OCI-M1 (cell line): ENCODE data around the gene ABCD2.
"Not testable (repeated sequence)": the region's sequence is repeated elsewhere in the genome, so short reads cannot be mapped to it uniquely, and the experiment has no call there.

Experiments used
- DNase-seq: peaks from one replicate; lab custom pipeline; 2025; lab: John Stamatoyannopoulos, UW

Gene ABCD2

GRCh38 chr12:39619660-39620433 lies at the start of gene ABCD2:
ABCD2 (minus strand) TSS chr12:39619803; CDS start chr12:39619615, 188 bp downstream.
- peak; percentile 88 for DNase-seq

- no peak for DNase-seq
These were observed 40.5 kb upstream of the ABCD2 start for GRCh38 chr12:39660101-39660500.

- DNase-seq, result no peak
These were observed 27.8 kb upstream of the ABCD2 start for GRCh38 chr12:39647383-39647782.

- DNase-seq, result no peak
These were observed 27.4 kb upstream of the ABCD2 start for GRCh38 chr12:39646963-39647362.

- no peak for DNase-seq
These were observed 23.4 kb upstream of the ABCD2 start for GRCh38 chr12:39643052-39643451.

- no peak for DNase-seq
These were observed 19.2 kb upstream of the ABCD2 start for GRCh38 chr12:39638840-39639239.

- no peak for DNase-seq
These were observed 18.6 kb upstream of the ABCD2 start for GRCh38 chr12:39638178-39638577.

GRCh38 chr12:39632670-39633069 lies 13.1 kb upstream of the ABCD2 start:
- peak; percentile 10 for DNase-seq

- peak; percentile 63 for DNase-seq
These were observed 9.2 kb upstream of the ABCD2 start for GRCh38 chr12:39628836-39629235.

- DNase-seq, result no peak
These were observed 8.3 kb upstream of the ABCD2 start for GRCh38 chr12:39627914-39628313.

GRCh38 chr12:39626033-39626814 lies 6.6 kb upstream of the ABCD2 start:
- DNase-seq, result no peak

GRCh38 chr12:39623919-39624318 lies 4.3 kb upstream of the ABCD2 start:
- DNase-seq, result no peak

GRCh38 chr12:39623160-39623559 lies 3.6 kb upstream of the ABCD2 start:
- not testable (repeated sequence) for DNase-seq

- DNase-seq, result no peak
These were observed 2.7 kb upstream of the ABCD2 start for GRCh38 chr12:39622306-39622705.

GRCh38 chr12:39621670-39622069 lies 2.1 kb upstream of the ABCD2 start:
- no peak for DNase-seq

GRCh38 chr12:39620659-39621658 lies 1.4 kb upstream of the ABCD2 start:
- no peak for DNase-seq

- DNase-seq, result no peak
These were observed 315 bp downstream of the ABCD2 start for GRCh38 chr12:39619316-39619659.

- DNase-seq, result no peak
These were observed 902 bp downstream of the ABCD2 start for GRCh38 chr12:39618701-39619100.

- peak; percentile 50 for DNase-seq
These were observed 1.7 kb downstream of the ABCD2 start for GRCh38 chr12:39617887-39618286.

- DNase-seq, result no peak
These were observed 2.9 kb downstream of the ABCD2 start for GRCh38 chr12:39616666-39617065.

GRCh38 chr12:39616251-39616650 lies 3.4 kb downstream of the ABCD2 start:
- no peak for DNase-seq

- DNase-seq, result no peak
These were observed 6.1 kb downstream of the ABCD2 start for GRCh38 chr12:39613525-39613924.
